Loucy (cell line): ENCODE results near the gene RAPGEF2.
A peak's percentile ranks its signal among the peaks of the same experiment; 100 is the strongest.

Experiments
- H2AFZ ChIP-seq: fragments of 200-600 bp; sonication (generic); 2 replicates; pipeline ENCODE4 v1.6.0; 2016; ENCODE audit warnings: antibody characterized with exemption, mild to moderate bottlenecking, low read length, moderate library complexity
- H3F3A ChIP-seq: fragments of 200-600 bp; 2 replicates; pipeline ENCODE4 v1.6.0; 2016; ENCODE audit warnings: antibody characterized with exemption, low read depth, mild to moderate bottlenecking
- H3K27me3 ChIP-seq: fragments of 200-600 bp; sonication (generic); 2 replicates; pipeline ENCODE4 v1.6.1; 2014; ENCODE audit warnings: low read length, mild to moderate bottlenecking; ENCODE audit not compliant: insufficient read depth, poor library complexity, severe bottlenecking
- H3K36me3 ChIP-seq: fragments of 200-600 bp; sonication (generic); 2 replicates; pipeline ENCODE4 v1.6.1; 2016; ENCODE audit warnings: low read length; ENCODE audit not compliant: insufficient read depth
- H3K4me1 ChIP-seq: fragments of 200-600 bp; sonication (generic); 2 replicates; pipeline ENCODE4 v1.5.1; 2014; ENCODE audit warnings: low read length, mild to moderate bottlenecking; ENCODE audit not compliant: insufficient read depth, poor library complexity, severe bottlenecking
- H3K4me2 ChIP-seq: fragments of 200-600 bp; sonication (generic); 2 replicates; pipeline ENCODE4 v1.6.0; 2014; ENCODE audit warnings: antibody characterized with exemption, low read length, low read depth, mild to moderate bottlenecking; ENCODE audit not compliant: poor library complexity, severe bottlenecking
- H3K4me3 ChIP-seq: fragments of 200-600 bp; sonication (generic); 2 replicates; pipeline ENCODE4 v1.5.1; 2014; ENCODE audit warnings: low read length, mild to moderate bottlenecking, mixed read lengths; ENCODE audit not compliant: poor library complexity, severe bottlenecking
- H3K79me2 ChIP-seq: fragments of 200-600 bp; sonication (generic); 2 replicates; pipeline ENCODE4 v1.6.1; 2014; ENCODE audit warnings: low read length; ENCODE audit not compliant: insufficient read depth
- H3K9ac ChIP-seq: fragments of 200-600 bp; sonication (generic); 2 replicates; pipeline ENCODE4 v1.6.0; 2014; ENCODE audit warnings: mild to moderate bottlenecking, low read depth, low read length, moderate library complexity; ENCODE audit not compliant: poor library complexity, severe bottlenecking
- H3K9me2 ChIP-seq: fragments of 200-600 bp; sonication (generic); replicated peaks from 2 replicates; pipeline ENCODE4 v1.6.1; 2016; ENCODE audit warnings: low read depth, low read length, mixed read lengths
- H3K9me3 ChIP-seq: fragments of 200-600 bp; sonication (generic); 2 replicates; pipeline ENCODE4 v1.6.1; 2014; ENCODE audit warnings: mild to moderate bottlenecking, antibody characterized with exemption, low read length, low read depth; ENCODE audit not compliant: insufficient read depth
- H4K20me1 ChIP-seq: fragments of 200-600 bp; sonication (generic); 2 replicates; pipeline ENCODE4 v1.6.0; 2014; ENCODE audit warnings: antibody characterized with exemption, low read length, mild to moderate bottlenecking; ENCODE audit not compliant: insufficient read depth, poor library complexity, severe bottlenecking
- EZH2phosphoT487 ChIP-seq: fragments of 200-600 bp; IDR thresholded peaks from 2 replicates; pipeline ENCODE4 v1.6.1; 2018; ENCODE audit warnings: antibody characterized with exemption, mild to moderate bottlenecking, moderate library complexity, borderline replicate concordance
- TF ChIP-seq, protein P1 (sequence below): fragments of 200-600 bp; sonication (generic); conservative IDR thresholded peaks from 2 replicates; pipeline ENCODE4 v1.5.1; 2014; ENCODE audit warnings: mild to moderate bottlenecking, antibody characterized with exemption, low read length

The RAPGEF2 gene

DNA sequence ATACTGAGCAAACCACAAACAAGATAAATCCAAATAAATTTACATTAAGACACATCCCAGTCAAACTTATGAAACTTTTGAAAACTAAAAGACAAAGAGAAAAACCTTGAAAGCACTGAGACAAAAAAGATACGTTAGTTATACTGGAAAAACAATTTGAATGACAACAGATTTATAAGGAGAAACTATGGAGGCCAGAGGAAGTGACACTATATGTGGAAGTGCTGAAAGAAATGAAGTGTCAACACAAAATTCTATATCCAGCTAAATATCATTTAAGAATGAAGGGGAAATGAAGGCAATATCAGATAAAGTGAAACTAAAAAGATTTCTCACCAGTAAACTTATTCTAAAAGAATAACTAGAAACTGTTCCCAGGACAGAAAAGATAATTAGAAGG is 283.7 kb downstream of the RAPGEF2 start:
- H3K9me3 ChIP-seq: no peaks in the 10 kb centered on the region
- H3K4me1 ChIP-seq: peaks cover 15% of the 10 kb centered on the region
- no peaks in the 10 kb centered on the region for H3K9me2 ChIP-seq

DNA sequence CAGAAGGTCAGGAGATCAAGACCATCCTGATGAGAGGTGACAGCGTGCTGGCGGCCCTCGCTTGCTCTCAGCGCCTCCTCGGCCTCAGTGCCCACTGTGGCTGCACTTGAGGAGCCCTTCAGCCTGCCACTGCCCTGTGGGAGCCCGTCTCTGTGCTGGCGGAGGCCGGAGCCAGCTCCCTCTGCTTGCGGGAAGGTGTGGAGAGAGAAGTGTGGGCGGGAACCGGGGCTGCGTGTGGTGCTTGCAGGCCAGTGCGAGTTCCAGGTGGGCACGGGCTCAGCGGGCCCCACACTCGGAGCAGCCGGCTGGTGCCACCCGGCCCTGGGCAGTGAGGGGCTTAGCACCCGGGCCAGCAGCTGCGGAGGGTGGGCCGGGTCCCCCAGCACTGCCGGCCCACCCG is 286.9 kb downstream of the RAPGEF2 start:
- H3K79me2 ChIP-seq: no peaks in the 10 kb centered on the region
- H3K27me3 ChIP-seq: no peaks in the 10 kb centered on the region
- no peaks in the 10 kb centered on the region for H4K20me1 ChIP-seq
- H2AFZ ChIP-seq: no peak overlapping the region
- H3K9ac ChIP-seq: no peak overlapping the region
- H3K4me3 ChIP-seq: no peak overlapping the region
- no peak for TF ChIP-seq EZH2phosphoT487
- TF ChIP-seq, protein P1, sequence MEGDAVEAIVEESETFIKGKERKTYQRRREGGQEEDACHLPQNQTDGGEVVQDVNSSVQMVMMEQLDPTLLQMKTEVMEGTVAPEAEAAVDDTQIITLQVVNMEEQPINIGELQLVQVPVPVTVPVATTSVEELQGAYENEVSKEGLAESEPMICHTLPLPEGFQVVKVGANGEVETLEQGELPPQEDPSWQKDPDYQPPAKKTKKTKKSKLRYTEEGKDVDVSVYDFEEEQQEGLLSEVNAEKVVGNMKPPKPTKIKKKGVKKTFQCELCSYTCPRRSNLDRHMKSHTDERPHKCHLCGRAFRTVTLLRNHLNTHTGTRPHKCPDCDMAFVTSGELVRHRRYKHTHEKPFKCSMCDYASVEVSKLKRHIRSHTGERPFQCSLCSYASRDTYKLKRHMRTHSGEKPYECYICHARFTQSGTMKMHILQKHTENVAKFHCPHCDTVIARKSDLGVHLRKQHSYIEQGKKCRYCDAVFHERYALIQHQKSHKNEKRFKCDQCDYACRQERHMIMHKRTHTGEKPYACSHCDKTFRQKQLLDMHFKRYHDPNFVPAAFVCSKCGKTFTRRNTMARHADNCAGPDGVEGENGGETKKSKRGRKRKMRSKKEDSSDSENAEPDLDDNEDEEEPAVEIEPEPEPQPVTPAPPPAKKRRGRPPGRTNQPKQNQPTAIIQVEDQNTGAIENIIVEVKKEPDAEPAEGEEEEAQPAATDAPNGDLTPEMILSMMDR: no peak
- H3K9me3 ChIP-seq: no peaks in the 10 kb centered on the region
- H3K9me2 ChIP-seq: no peaks in the 10 kb centered on the region
- H3K4me2 ChIP-seq: no peak overlapping the region
- peaks cover 6% of the 10 kb centered on the region for H3K4me1 ChIP-seq
- H3F3A ChIP-seq: no peaks in the 10 kb centered on the region
- H3K36me3 ChIP-seq: no peaks in the 10 kb centered on the region

More for the DNA sequence above, 283.7 kb downstream of the RAPGEF2 start:
- Histone ChIP-seq H3K27me3 (no peaks in the 10 kb centered on the region), H3K4me2 (no peak overlapping the region), H3K36me3 (no peaks in the 10 kb centered on the region), H3K4me3 (no peak overlapping the region), H3K9ac (no peak overlapping the region), H3F3A (no peaks in the 10 kb centered on the region), H2AFZ (no peak overlapping the region), H4K20me1 (no peaks in the 10 kb centered on the region), H3K79me2 (no peaks in the 10 kb centered on the region)
- no peak for TF ChIP-seq EZH2phosphoT487

DNA sequence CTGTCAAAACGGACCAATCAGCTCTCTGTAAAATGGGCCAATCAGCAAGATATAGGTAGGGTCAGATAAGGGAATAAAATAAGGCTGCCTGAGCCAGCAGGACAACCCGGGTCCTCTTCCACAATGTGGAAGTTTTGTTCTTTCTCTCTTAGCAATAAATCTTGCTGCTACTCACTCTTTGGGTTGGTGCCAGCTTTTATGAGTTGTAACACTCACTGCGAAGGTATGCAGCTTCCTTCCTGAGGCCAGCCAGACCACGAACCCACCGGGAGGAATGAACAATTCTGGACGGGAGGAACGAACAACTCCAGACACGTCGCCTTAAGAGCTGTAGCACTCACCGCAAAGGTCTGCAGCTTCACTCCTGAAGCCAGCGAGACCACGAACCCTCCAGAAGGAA is 287.8 kb downstream of the RAPGEF2 start:
- Histone ChIP-seq H3K9ac (no peak overlapping the region), H3K9me3 (no peaks in the 10 kb centered on the region), H2AFZ (peak overlapping the region; percentile 75; the same call in 1 of the 2 replicates), H4K20me1 (no peaks in the 10 kb centered on the region), H3K4me3 (no peak overlapping the region), H3K4me2 (peak overlapping the region; percentile 37), H3K36me3 (no peaks in the 10 kb centered on the region), H3K79me2 (no peaks in the 10 kb centered on the region), H3K27me3 (no peaks in the 10 kb centered on the region), H3F3A (no peaks in the 10 kb centered on the region), H3K9me2 (no peaks in the 10 kb centered on the region), H3K4me1 (peaks cover 6% of the 10 kb centered on the region)
- TF ChIP-seq EZH2phosphoT487: no peak
- TF ChIP-seq, protein P1: no peak

DNA sequence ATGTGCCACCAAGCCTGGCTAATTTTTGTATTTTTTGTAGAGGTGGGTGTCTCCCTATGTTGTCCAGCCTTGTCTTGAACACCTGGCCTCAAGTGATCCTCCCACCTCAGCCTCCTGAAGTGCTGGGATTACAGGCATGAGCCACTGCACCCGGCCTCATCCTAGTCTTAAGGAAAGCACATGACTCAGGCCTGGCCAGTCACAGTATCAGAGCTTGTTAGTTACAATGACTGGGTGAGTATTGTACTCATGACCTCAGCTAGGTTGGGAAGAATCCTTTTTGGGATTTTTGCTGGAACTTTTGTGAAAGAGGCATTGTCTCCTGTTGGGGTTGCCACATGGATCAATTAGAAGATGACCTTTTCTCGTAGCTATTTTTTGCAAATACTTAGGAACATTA is 292.8 kb downstream of the RAPGEF2 start:
- no peaks in the 10 kb centered on the region for H3K9me2 ChIP-seq
- no peak for TF ChIP-seq EZH2phosphoT487
- TF ChIP-seq, protein P1: no peak
- H3K27me3 ChIP-seq: no peaks in the 10 kb centered on the region
- no peaks in the 10 kb centered on the region for H3K79me2 ChIP-seq
- H4K20me1 ChIP-seq: no peaks in the 10 kb centered on the region
- H3K9ac ChIP-seq: no peak overlapping the region
- no peak overlapping the region for H3K4me2 ChIP-seq
- H3K4me3 ChIP-seq: no peak overlapping the region
- no peak overlapping the region for H2AFZ ChIP-seq
- no peaks in the 10 kb centered on the region for H3K9me3 ChIP-seq
- peaks cover 4% of the 10 kb centered on the region for H3K4me1 ChIP-seq
- no peaks in the 10 kb centered on the region for H3K36me3 ChIP-seq
- H3F3A ChIP-seq: no peaks in the 10 kb centered on the region
